Medulla oblongata (tissue), 1 donor: ENCODE results near the gene MEGF10.

Experiments
- DNase-seq: peaks from one replicate; pipeline ENCODE4 v3.0.0-alpha.2; 2015; ENCODE audit errors: extremely low spot score

The MEGF10 gene

GRCh38 chr5:127409921-127410675 lies 119.5 kb downstream of the MEGF10 start:
- no peak for DNase-seq

- no peak for DNase-seq
Observed at GRCh38 chr5:127410959-127411358, 120.4 kb downstream of the MEGF10 start.

- DNase-seq = no peak
Observed at GRCh38 chr5:127411381-127411780, 120.8 kb downstream of the MEGF10 start.

- no peak for DNase-seq
Observed at GRCh38 chr5:127412698-127413097, 122.1 kb downstream of the MEGF10 start.

GRCh38 chr5:127415034-127415433 lies 124.4 kb downstream of the MEGF10 start:
- DNase-seq = no peak

GRCh38 chr5:127416906-127417305 lies 126.3 kb downstream of the MEGF10 start:
- DNase-seq = peak; percentile 68

GRCh38 chr5:127417528-127417927 lies 126.9 kb downstream of the MEGF10 start:
- DNase-seq = no peak

GRCh38 chr5:127418367-127418766 lies 127.8 kb downstream of the MEGF10 start:
- DNase-seq = no peak

- DNase-seq = no peak
Observed at GRCh38 chr5:127418974-127419682, 128.5 kb downstream of the MEGF10 start.

GRCh38 chr5:127419683-127420257 lies 129.2 kb downstream of the MEGF10 start:
- DNase-seq = no peak

- no peak for DNase-seq
Observed at GRCh38 chr5:127420758-127421157, 130.2 kb downstream of the MEGF10 start.

- DNase-seq = no peak
Observed at GRCh38 chr5:127421471-127421870, 130.9 kb downstream of the MEGF10 start.

GRCh38 chr5:127423173-127423798 lies 132.7 kb downstream of the MEGF10 start:
- DNase-seq = no peak

- DNase-seq = no peak
Observed at GRCh38 chr5:127425037-127425436, 134.4 kb downstream of the MEGF10 start.

GRCh38 chr5:127425868-127426267 lies 135.3 kb downstream of the MEGF10 start:
- DNase-seq = no peak

GRCh38 chr5:127426661-127427060 lies 136.1 kb downstream of the MEGF10 start:
- no peak for DNase-seq

GRCh38 chr5:127428276-127428675 lies 137.7 kb downstream of the MEGF10 start:
- no peak for DNase-seq

GRCh38 chr5:127428748-127429147 lies 138.2 kb downstream of the MEGF10 start:
- DNase-seq = peak; percentile 81

- no peak for DNase-seq
Observed at GRCh38 chr5:127429928-127430327, 139.3 kb downstream of the MEGF10 start.

GRCh38 chr5:127430627-127431026 lies 140.0 kb downstream of the MEGF10 start:
- no peak for DNase-seq

- no peak for DNase-seq
Observed at GRCh38 chr5:127431977-127432585, 141.5 kb downstream of the MEGF10 start.

- no peak for DNase-seq
Observed at GRCh38 chr5:127433526-127433925, 142.9 kb downstream of the MEGF10 start.
